Mammary epithelial cell (primary cell): ENCODE results near the gene ACSS1.

Experiments
- EZH2 ChIP-seq: IDR thresholded peaks from 2 replicates; pipeline ENCODE4 v1.6.1; 2012; ENCODE audit warnings: low read length, inconsistent platforms, borderline replicate concordance
- TF ChIP-seq, protein P1 (sequence below), 2 donors: IDR thresholded peaks in 1 of 2; conservative IDR thresholded peaks in 1 of 2; 2 replicates each; pipeline ENCODE4 v1.5.1; 2011 to 2012; ENCODE audit warnings: inconsistent platforms in 2 of 2, low read length in 2 of 2, mild to moderate bottlenecking in 2 of 2, control low read depth in 1 of 2, low read depth in 1 of 2; ENCODE audit not compliant: insufficient read depth in 1 of 2; ENCODE audit errors: extremely low read depth in 1 of 2

DNA sequence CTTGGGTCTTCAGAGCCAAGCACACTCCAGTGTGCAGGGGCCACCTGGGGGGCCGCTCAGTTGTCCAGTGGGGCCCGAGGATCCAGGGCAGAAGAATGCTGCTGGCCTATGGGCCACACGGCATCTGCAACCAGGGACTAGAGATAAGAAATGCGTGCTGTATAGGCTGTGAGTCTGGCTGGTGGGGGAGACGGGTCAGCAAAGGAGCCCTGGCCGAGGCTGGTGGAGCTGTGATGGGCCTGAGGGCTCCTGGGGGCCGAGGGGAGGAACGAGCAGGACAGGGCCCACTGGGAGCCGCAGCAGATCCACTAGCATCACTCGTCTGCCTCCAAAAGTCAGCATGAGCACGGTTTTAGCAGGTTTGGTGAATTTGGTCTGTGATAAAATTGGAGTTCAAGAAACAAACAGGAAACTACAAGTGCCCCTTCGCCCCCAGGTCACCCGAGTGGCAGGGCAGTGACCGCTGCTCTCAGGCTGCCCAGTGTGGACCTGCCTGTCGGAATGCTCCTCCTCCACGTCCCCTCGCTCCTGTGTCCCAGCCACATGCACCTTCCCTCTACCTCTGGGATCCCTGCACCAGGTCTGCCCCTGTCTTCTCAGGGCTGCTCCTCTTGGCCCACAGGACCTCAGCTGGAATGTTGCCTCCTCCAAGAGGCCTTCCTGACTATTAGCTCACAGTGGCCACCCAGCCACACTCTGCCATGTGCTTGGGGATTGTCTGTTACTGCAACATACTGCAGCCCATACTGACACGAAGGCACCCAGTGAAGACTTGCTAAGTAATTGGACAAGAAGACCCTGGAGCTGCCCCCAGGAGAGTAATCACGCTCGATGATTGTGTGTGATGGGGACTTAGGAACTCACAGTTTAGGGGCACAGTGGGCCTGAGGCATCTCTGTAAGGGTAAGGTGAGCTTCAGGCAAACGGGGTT lies 10.9 kb downstream of the ACSS1 start:
- TF ChIP-seq, protein P1, sequence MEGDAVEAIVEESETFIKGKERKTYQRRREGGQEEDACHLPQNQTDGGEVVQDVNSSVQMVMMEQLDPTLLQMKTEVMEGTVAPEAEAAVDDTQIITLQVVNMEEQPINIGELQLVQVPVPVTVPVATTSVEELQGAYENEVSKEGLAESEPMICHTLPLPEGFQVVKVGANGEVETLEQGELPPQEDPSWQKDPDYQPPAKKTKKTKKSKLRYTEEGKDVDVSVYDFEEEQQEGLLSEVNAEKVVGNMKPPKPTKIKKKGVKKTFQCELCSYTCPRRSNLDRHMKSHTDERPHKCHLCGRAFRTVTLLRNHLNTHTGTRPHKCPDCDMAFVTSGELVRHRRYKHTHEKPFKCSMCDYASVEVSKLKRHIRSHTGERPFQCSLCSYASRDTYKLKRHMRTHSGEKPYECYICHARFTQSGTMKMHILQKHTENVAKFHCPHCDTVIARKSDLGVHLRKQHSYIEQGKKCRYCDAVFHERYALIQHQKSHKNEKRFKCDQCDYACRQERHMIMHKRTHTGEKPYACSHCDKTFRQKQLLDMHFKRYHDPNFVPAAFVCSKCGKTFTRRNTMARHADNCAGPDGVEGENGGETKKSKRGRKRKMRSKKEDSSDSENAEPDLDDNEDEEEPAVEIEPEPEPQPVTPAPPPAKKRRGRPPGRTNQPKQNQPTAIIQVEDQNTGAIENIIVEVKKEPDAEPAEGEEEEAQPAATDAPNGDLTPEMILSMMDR (conservative IDR thresholded peaks at IDR 0.05 in 1 of 2, IDR thresholded peaks at IDR 0.05 in 1 of 2; ENCODE audit: extremely low read depth in 1 of 2, insufficient read depth in 1 of 2, low read depth in 1 of 2, low read length in 2 of 2), result no peak
- TF ChIP-seq EZH2, result no peak
